Kidney epithelial cell (primary cell): Measurements from ENCODE around the gene COG7. TPM values are rescaled to one million over a fixed set of nuclear protein-coding genes. Genes with fewer than 3 reads are reported as not detected.

Experiments
- DNase-seq: peaks from one replicate; pipeline ENCODE4 v3.0.0-alpha.2; 2010; ENCODE audit warnings: low read depth
- H3K27me3 ChIP-seq: 2 replicates; pipeline ENCODE4 v1.6.0; 2011; ENCODE audit warnings: low read length; ENCODE audit not compliant: control insufficient read depth, insufficient read depth
- H3K36me3 ChIP-seq: 2 replicates; pipeline ENCODE4 v1.5.1; 2011; ENCODE audit warnings: low read length; ENCODE audit not compliant: control insufficient read depth, insufficient read depth
- H3K4me3 ChIP-seq: 2 replicates; pipeline ENCODE4 v1.5.1; 2011; ENCODE audit warnings: low read depth, mild to moderate bottlenecking, control low read depth, low read length
- total RNA-seq: library from RNA; depleted of rRNA; stranded (reverse); fragments of >200 nt; gene quantifications from 2 replicates; pipeline ENCODE4 v1.2.3, GENCODE V29; 2015
- TF ChIP-seq, protein P1 (sequence below): IDR thresholded peaks from 2 replicates; pipeline ENCODE4 v1.5.1; 2011; ENCODE audit warnings: mild to moderate bottlenecking, moderate library complexity, low read length, control low read depth, inconsistent platforms; ENCODE audit not compliant: insufficient read depth, poor library complexity, severe bottlenecking

The COG7 gene
- total RNA-seq, 1 donor from 2014 or later = 13.6 TPM

DNA sequence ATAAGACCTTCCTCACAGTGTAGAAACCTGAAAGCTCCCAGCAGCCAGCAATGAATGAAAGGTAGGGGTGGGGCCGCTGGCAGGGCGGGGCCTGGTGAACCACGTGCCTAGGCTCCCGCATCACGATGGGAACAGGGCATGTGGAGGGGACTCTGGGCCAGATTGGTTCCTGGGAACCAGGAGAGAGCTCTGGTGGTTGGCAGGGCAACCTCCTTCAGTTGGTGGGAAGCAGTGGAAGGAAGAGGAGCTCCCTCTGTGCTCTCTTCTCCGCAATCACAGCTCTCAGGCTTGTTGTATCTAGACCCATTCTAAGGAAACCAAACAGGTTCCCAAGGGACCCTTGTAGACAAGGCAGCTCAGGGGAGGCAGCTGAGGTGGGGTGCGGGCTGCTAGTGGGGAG, 46.8 kb upstream of the COG7 start:
- no peak overlapping the region for H3K4me3 ChIP-seq
- TF ChIP-seq, protein P1, sequence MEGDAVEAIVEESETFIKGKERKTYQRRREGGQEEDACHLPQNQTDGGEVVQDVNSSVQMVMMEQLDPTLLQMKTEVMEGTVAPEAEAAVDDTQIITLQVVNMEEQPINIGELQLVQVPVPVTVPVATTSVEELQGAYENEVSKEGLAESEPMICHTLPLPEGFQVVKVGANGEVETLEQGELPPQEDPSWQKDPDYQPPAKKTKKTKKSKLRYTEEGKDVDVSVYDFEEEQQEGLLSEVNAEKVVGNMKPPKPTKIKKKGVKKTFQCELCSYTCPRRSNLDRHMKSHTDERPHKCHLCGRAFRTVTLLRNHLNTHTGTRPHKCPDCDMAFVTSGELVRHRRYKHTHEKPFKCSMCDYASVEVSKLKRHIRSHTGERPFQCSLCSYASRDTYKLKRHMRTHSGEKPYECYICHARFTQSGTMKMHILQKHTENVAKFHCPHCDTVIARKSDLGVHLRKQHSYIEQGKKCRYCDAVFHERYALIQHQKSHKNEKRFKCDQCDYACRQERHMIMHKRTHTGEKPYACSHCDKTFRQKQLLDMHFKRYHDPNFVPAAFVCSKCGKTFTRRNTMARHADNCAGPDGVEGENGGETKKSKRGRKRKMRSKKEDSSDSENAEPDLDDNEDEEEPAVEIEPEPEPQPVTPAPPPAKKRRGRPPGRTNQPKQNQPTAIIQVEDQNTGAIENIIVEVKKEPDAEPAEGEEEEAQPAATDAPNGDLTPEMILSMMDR = no peak

DNA sequence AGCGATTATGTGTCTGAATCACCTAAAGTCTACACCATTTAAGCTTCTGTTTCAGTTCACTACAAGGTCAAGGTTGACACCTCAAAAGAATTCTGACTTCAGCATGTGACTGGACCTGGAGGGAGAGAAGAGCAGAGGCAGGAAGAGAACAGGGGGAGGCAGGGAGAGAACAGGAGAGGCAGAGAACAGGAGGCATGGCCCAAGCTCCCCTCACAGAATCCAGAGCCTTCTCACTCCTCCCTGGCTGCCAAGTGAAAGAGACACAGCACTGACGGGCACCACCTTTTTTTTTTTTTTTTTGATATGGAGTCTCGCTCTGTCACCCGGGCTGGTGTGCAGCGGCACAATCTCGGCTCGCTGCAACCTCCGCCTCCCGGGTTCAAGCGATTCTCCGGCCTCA, 45.9 kb upstream of the COG7 start:
- Histone ChIP-seq H3K36me3 (peaks cover 1% of the 10 kb centered on the region), H3K4me3 (no peak overlapping the region), H3K27me3 (no peaks in the 10 kb centered on the region)
- no peak for DNase-seq
- TF ChIP-seq, protein P1 = no peak

More for the DNA sequence above, 46.8 kb upstream of the COG7 start:
- Histone ChIP-seq H3K36me3 (peaks cover 1% of the 10 kb centered on the region), H3K27me3 (no peaks in the 10 kb centered on the region)
- DNase-seq = no peak

DNA sequence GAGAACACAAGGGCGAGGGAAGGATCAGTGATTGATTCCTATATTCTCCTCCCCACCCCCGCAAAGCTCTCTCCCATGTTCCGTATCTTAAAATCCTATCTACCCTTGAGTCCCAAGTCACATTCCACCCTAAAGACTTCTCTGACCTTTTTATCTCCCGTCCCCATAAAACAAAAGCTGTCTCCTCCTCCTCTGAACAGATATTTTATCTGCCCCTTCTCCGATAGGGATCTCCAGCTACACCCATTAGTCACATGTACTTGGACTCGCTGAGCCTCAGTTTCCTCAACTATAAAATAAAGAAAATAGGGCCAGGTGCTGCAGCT, 44.5 kb upstream of the COG7 start:
- Histone ChIP-seq H3K4me3 (no peak overlapping the region), H3K36me3 (peaks cover 3% of the 10 kb centered on the region), H3K27me3 (no peaks in the 10 kb centered on the region)
- TF ChIP-seq, protein P1 = no peak
- DNase-seq = no peak

GRCh38 chr16:23496821-23497542, 44.0 kb upstream of the COG7 start:
- no peak overlapping the region for H3K4me3 ChIP-seq
- peaks cover 3% of the 10 kb centered on the region for H3K36me3 ChIP-seq
- peak; percentile 54 for DNase-seq
- TF ChIP-seq, protein P1 = no peak
- no peaks in the 10 kb centered on the region for H3K27me3 ChIP-seq

DNA sequence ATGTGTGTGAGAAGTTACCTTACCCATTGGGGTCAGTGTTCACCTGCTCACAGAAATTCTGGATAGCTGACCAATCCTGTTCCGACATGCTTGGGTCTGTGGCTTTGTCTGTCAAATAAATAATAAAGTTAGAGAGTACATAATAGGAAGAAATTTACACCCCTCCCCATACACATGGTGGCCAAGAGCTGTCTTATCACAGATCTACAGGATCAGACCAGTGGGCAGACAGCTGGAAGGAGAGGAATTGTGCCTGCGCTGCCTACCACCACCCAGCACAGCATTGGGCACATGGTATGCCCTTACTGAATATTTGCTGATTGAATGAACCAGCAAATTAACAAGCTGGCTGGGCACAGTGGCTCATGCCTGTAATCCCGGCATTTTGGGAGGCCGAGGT, 42.7 kb upstream of the COG7 start:
- DNase-seq = no peak
- no peak overlapping the region for H3K4me3 ChIP-seq
- TF ChIP-seq, protein P1 = no peak
- H3K27me3 ChIP-seq = no peaks in the 10 kb centered on the region
- peaks cover 5% of the 10 kb centered on the region for H3K36me3 ChIP-seq

DNA sequence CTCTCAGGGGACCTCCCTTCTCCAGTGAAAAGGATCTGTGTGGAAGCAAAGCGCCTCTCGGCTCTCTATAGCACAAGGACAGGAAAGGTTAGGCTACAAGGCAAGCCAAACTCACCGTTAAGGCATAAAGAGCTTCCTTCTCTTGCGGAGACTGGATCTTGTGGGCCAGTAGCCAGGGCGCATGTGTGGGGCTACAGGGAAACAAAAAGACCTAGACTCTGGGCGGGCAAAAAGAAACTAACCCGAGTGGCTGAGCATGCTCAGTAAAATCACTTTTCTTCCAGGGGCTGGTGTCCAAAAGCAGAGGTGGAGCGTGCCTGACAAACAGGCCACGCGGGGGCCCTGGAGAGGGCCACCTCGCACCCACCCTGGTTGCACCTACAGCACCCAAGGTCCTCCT, 41.2 kb upstream of the COG7 start:
- H3K36me3 ChIP-seq = peaks cover 4% of the 10 kb centered on the region
- TF ChIP-seq, protein P1 = no peak

More for the DNA sequence above, 41.2 kb upstream of the COG7 start:
- H3K27me3 ChIP-seq = no peaks in the 10 kb centered on the region
- DNase-seq = no peak
- no peak overlapping the region for H3K4me3 ChIP-seq
